GM19238 (cell line): ENCODE measurements around the gene SLC66A1.
A peak's percentile ranks its signal among the peaks of the same experiment; 100 is the strongest.
"Not testable (repeated sequence)": the region's sequence is repeated elsewhere in the genome, so short reads cannot be mapped to it uniquely, and the experiment has no call there.

Experiments
- DNase-seq: peaks from one replicate; pipeline ENCODE4 v3.0.0; 2011; ENCODE audit warnings: low spot score; ENCODE audit not compliant: insufficient read length

SLC66A1 gene, protein sequence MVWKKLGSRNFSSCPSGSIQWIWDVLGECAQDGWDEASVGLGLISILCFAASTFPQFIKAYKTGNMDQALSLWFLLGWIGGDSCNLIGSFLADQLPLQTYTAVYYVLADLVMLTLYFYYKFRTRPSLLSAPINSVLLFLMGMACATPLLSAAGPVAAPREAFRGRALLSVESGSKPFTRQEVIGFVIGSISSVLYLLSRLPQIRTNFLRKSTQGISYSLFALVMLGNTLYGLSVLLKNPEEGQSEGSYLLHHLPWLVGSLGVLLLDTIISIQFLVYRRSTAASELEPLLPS

DNA sequence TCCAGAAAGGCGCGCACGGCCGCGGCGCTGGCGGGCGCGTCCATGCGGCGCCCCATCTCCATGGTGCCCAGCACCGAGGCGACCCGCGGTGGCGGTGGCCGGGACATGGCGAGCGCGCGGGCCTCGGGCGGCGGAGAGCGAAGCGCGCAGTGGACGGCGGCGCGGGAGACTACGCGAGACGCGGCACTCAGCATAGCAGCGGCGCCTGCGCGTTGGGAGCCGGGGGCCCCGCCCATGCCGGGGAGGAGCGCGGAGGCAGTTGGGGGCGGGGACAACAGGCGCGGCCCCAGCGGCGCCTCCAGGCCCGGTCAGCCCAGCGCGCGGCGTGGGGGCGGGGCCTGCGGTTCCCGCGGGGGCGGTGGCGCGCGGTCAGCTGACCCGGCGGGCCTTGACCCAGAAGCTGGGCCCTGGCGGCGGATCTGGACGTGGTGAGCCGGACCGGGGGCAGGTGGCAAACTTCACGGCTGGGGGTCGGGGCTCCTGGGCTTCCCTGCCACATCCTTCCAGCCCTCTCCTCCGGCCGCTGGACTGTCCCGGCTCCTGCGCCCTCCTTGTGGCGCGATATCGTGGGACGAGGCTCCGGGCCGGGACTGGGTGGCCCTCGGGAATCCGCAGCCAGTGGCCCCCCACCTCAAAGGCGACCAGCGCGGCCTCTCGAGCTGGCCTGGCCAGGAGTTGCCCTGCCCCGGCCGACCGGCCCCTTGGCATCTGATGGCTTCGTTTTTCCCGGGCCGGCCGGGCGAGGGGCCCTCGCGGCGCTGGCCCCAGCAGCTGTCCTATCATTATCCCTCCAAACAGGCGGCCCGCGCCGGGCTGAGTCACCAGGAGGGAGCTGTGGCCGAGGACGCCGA, at the start of gene SLC66A1, which contains the start of gene AKR7A2:
Gene SLC66A1, plus strand, starts transcription at position 396 of the 851 bp plus-strand sequence. CDS start 5,352 bp downstream, outside the sequence.
Gene AKR7A2, minus strand, starts transcription at position 214 of the 851 bp plus-strand sequence. Its CDS starts 20 bp downstream, at position 194.
- peak; percentile 95 for DNase-seq

DNA sequence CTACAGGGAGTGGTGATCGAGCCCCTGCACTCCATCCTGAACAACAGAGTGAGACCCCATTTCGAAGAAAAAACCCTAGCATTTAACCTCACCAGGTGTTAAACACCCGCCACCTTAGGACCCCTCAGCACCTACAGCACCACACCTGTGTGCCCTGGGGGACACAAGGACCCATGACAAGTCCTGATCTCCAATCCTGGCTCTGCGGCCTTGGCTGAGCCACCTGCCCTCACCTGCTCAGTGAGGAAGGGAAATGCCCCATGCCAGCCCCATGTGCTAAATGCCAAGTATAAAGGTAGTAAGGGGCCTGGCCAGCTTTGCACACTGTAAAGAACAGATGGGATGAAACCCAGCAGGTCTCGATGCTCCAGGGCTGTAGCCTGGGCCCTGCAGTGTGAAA, 49.4 kb upstream of the SLC66A1 start:
- no peak for DNase-seq

DNA sequence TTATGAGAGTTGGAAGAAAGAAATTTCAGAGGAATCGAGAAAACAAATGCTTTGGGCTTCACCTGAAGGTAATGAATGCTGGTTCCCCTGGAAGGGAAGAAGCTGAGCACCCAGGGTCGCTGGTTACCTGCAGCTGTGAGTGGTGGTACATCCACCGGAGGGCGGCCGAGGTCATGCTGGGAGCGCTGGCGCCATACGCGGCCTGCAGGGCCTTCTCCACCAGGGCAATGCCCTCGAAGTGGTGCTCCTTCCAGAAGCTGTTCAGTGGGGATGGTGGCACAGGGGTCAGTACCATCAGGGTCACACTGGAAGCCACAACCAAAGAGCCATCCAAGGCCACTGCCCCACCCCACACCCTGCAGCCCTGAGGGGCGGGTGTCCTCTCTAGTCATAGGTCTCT, 43.7 kb upstream of the SLC66A1 start:
- no peak for DNase-seq

DNA sequence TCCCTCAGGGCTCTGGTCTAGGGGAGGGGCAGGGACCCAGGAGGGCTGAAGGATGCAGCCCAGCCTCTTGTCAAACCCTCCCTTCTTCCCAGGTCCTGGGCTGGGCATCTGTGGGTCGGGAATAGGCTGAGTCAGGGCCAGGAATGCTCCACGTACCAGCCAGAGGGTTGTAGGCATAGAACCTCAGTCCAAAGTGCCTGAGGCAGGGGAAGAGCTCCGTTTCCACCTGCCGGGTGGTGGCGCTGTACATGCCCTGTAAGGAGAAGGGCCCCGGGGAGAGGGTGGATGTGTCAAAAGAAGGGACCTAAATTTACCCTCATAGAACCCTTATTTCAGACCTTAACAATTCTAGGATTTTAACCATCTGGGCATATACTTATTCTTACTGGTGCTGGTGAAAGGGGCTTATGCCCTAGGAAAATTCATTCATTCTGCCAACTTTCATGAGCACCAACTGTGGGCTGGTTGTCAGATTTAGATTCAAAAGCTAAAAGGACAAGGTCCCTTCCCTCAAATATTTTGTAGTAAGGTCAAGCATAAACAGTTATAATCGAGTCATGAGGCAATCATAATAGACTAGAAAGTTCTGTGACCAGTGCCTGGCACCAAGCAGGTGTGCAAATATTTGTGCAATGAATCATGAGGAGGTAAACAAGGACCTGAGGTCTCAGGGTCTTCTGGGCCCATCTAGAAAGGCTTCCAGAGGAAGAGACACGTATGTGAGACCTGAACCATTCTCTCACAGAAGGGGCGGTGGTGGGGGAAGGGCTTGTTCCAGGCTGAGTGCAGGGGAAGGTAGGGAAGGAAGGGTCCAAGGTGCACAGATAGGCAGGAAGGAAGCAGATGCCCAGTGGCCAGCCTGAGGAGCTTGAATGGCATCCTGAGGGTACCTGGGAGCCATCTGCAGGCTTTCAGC, 42.4 kb upstream of the SLC66A1 start:
- not testable (repeated sequence) for DNase-seq

DNA sequence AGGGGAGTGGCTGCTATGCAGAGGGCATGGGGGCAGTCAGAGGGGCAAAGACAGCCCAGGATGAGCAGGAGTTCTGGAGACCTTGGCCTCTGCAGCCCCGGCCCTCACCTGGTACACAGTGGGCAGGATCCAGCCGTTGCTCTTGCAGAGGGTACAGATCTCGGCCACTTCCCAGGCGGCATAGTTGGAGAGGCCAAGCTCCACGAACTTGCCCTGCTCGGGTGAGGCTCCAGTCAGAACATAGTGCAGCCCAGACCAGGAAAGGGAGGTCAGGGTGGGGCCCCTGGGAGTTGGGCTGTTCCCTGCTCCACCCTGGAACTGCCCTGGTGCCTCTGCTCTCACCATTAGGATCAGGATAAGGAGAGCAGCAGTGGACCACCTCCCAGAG, 41.8 kb upstream of the SLC66A1 start:
- not testable (repeated sequence) for DNase-seq

DNA sequence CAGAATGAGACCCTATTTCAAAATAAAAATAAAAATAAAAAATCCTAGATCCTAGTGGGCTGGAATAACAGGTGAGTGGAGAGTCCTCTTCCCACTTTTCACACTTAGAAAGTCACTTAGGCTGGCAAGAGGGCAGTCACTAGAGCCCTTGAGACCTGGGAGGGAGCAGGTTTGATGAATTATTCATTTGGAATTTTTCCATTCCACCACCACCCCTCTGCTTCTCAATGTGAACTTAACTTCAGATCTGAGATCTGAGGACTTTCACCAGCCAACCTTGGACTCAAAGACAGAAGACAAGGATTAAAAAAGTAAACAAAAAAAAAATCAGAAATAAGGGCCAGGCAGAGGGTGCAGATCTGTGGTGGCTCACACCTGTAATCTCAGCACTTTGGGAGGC, 40.1 kb upstream of the SLC66A1 start:
- no peak for DNase-seq

DNA sequence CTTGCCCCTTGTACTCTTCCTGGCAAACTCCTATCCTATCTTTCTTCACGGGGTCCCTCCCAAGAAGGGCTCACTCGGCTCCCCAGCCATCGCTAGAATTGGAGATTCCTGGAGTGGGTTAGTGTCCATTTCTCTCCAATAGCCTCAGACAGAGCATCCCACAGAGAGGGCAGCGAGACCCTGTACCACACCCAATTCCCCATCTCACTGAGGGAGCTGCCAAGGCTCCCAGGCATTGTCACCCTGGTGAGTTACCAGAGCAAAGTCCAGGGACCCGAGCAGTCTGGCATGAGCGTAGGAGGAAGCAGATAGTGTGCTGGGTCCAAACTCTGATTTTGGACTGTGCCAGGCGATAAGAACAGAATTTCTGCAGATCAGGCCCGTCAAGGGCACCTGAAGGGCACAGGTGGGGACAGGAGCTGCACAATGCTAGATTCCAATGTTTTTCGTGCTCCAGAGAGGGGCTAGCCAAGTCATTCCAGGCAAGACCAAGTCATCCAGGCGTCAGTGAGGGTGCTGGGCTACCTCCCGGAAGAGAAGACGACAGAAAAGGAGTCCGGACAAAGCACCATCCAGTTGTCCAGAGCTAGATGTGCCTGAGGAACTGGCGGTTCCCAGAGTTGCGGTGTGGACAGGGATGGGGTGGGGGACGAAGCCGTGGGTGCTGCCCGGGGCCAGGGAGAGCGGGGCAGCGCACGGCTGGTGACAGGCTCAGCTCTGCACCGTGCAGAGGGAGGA, 38.9 kb upstream of the SLC66A1 start:
- DNase-seq: no peak

DNA sequence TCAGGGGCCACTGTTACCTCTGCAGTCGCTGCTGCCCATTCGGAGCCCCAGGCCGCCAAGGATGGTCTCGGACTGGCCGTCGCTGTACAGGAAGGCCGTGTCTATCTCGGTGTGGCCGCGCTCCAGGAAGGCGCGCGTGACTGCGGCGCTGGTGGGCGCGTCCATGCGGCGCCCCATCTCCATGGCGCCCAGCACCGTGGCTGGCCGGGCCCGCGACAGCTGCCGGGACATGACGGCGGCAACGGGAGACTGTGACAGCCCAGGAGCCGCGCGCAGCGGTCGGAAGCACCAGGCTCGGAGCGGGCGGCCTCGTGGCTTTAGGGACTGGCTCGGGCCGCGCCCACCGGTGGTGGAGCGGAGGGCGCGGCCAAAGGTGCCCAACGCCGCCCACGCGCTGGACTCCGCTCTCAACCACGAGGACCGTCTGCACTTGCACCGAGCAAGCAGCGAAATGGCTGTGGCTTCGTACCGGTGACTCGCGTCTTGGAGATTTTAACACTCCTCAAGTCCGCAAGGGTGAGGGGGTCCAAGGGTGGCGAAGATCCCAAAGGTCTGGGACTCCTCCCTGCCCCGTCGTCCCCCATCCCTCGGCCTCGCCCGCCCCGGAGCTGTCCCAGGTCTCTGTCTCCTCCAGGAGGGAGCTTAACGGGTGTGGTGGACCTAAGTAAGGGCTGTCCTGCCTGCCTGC, 38.1 kb upstream of the SLC66A1 start:
- not testable (repeated sequence) for DNase-seq

DNA sequence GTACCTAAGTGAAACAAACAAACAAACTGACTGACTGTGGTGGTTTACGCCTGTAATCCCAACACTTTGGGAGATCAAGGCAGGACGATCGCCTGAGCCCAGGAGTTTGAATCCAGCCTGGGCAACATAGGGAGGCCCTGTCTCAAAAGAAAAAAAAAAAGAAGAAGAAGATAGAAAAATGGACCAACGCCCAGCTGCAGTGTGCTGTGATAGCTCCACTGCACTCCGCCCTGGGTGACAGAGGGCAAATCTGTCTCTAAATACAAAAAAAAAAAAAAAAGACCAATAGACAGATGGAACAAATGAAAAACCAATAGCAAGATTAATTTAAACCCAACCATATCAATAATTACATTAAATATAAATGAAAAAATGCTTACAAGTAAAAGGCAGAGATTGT, 37.5 kb upstream of the SLC66A1 start:
- no peak for DNase-seq

DNA sequence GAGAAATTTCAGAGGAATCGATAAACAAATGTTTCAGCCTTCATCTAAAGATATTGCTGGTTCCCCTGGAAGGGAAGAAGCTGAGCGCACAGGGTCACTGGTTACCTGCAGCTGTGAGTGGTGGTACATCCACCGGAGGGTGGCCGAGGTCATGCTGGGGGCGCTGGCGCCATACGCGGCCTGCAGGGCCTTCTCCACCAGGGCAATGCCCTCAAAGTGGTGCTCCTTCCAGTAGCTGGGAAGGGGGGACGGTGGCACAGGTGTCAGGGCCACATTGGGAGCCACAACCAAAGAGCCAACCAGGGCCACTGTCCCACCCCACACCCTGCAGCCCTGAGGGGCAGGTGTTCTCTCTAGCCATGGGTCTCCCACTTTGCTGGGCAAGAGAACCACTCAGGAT, 28.2 kb upstream of the SLC66A1 start:
- DNase-seq: no peak

DNA sequence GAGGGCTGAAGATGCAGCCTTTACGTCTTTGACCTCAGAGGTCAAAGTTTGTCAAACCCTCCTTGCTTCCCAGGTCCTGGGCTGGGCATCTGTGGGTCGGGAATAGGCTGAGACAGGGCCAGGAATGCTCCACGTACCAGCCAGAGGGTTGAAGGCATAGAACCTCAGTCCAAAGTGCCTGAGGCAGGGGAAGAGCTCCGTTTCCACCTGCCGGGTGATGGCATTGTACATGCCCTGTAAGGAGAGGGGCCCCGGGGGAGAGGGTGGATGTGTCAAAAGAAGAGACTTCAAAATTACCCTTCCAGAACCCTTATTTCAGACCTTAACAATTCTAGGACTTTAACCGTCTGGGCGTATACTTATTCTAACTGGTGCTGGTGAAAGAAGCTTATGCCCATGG, 27.2 kb upstream of the SLC66A1 start:
- no peak for DNase-seq

DNA sequence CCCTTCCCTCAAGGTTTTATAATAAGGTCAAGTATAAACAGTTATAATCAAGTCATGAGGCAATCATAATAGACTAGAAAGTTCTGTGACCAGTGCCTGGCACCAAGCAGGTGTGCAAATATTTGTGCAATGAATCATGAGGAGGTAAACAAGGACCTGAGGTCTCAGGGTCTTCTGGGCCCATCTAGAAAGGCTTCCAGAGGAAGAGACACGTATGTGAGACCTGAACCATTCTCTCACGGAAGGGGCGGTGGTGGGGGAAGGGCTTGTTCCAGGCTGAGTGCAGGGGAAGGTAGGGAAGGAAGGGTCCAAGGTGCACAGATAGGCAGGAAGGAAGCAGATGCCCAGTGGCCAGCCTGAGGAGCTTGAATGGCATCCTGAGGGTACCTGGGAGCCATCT, 26.8 kb upstream of the SLC66A1 start:
- DNase-seq: not testable (repeated sequence)

DNA sequence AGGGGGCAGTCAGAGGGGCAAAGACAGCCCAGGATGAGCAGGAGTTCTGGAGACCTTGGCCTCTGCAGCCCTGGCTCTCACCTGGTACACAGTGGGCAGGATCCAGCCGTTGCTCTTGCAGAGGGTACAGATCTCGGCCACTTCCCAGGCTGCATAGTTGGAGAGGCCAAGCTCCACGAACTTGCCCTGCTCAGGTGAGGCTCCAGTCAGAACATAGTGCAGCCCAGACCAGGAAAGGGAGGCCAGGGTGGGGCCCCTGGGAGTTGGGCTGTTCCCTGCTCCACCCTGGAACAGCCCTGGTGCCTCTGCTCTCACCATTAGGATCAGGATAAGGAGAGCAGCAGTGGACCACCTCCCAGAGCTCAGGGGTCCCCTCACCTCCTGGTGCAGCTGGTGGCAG, 26.3 kb upstream of the SLC66A1 start:
- not testable (repeated sequence) for DNase-seq

DNA sequence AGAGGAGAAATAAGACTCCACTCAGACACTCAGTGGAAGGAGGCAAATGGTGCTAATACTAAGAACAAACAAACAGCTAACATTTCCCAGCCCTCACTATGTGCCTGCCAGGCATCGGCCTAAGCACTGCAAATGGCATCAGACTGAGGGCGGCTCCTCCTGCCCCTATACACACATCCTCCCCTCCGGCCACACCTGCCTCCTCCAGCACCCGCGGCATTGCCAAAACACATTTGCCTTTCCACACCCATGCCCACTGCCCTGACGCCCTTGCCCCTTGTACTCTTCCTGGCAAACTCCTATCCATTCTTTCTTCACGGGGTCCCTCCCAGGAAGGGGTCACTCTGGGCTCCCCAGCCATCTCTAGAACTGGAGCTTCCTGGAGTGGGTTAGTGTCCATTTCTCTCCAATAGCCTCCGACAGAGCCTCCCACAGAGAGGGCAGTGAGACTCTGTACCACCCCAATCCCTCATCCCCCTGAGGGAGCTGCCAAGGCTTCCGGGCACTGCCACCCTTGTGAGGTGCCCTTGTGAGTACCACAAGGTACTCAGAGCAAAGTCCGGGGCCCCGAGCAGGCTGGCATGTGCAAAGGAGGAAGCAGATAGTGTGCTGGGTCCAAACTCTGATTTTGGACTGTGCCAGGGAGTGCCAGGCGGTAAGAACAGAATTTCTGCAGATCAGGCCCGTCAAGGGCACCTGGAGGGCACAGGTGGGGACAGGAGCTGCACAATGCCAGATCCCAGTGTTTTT, 24.5 kb upstream of the SLC66A1 start:
- no peak for DNase-seq

DNA sequence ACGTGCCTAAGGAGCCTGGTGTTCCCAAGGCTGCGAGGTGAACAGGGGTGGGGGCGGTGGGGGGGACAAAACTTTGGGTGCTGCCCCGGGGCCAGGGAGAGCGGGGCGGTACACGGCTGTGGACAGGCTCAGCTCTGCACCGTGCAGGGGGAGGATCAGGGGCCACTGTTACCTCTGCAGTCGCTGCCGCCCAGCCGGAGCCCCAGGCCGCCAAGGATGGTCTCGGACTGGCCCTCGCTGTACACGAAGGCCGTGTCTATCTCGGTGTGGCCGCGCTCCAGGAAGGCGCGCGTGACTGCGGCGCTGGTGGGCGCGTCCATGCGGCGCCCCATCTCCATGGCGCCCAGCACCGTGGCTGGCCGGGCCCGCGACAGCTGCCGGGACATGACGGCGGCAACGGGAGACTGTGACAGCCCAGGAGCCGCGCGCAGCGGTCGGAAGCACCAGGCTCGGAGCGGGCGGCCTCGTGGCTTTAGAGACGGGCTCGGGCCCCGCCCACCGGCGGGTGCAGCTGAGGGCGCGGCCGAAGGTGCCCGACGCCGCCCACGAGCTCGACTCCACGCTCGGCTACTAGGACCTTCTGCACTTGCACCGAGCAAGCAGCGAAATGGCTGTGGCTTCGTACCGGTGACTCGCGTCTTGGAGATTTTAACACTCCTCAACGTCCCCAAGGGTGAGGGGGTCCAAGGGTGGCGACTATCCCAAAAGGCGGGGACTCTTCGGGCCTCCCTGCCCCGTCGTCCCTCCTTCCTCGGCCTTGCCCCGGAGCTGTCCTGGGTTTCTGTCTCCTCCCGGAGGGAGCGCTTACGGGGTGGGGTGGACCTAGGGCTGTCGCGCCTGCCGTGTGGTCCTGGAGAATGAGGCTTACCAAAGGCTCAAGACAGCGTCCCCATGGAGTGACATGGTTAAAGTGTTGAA, 23.5 kb upstream of the SLC66A1 start, which contains the start of gene AKR7A3:
Gene AKR7A3, minus strand, starts transcription at position 447 of the 918 bp plus-strand sequence. Its CDS starts 61 bp downstream, at position 386.
- DNase-seq: not testable (repeated sequence)

DNA sequence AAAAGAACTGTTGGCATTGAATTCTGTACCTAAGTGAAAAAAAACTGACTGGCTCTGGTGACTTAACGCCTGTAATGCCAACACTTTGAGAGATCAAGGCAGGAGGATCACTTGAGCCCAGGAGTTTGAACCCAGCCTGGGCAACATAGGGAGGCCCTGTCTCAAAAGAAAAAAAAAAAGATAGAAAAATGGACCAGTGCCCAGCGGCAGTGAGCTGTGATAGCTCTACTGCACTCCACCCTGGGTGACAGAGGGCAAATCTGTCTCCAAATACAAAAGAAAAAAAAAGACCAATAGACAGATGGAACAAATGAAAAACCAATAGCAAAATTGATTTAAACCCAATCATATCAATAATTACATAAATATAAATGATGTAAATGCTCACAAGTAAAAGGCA, 22.9 kb upstream of the SLC66A1 start:
- DNase-seq: no peak

DNA sequence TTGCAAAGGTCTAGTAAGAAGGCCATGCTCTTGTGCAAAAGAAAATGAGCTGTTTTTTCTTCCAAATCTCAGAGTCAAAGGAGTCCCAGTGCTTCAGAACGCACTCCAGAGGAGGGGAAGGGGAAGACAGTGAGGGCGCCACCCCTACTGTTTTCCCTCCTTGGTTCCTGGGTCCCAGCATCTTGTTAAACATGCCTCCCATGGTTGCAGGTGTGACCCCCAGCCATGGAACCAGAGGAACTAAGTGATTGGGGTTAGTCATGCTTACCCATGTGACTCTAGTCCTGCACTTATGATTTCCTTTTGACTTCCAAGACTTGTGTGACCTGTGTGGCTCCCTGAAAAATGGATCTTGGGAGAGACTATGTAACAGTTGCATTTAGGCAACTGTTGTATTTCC, 17.5 kb upstream of the SLC66A1 start:
- DNase-seq: no peak

DNA sequence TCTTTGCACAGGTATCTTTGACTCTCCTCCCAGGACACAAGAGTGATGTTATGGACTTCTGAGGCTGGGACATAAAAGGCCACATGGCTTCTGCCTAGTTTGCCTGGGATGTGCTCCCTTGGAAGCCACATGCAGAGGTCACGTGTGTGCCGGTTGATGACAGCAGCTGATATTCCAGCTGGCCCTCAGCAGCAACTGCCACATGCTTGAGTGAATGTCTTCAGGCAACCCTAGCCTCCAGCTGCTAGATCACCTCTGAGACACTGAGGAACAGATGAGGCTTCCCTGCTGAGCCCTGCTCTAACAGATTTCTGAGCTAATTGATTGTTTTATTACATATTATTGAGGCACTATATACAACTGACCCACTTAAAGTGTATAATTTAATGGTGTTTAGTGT, 11.9 kb upstream of the SLC66A1 start:
- no peak for DNase-seq
